ENCODE results near the gene ZNF580.

ZNF580 gene

DNA sequence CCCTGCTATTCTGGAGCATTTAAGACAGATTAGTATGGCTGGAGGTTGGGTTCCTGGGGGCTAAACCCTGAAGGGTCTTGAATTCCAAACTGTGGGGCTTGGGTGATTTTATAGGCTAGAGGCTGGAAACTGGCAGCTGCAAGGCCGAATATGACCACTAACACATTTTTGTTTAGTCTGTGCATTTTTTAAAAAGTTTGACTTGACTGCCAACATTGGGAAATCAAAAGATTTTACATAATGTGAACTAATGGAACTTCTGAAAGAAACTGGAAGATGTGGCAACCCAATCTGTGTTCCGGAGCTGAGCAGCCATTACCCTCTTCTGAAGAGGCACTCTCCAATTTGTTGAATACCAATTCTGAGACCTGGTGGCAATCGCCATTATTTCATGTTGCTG is 21.5 kb upstream of the ZNF580 start:
- no peak overlapping the region for H3K4me3 ChIP-seq (ENCODE audit: low read depth, low read length)
- TF ChIP-seq, protein P1, sequence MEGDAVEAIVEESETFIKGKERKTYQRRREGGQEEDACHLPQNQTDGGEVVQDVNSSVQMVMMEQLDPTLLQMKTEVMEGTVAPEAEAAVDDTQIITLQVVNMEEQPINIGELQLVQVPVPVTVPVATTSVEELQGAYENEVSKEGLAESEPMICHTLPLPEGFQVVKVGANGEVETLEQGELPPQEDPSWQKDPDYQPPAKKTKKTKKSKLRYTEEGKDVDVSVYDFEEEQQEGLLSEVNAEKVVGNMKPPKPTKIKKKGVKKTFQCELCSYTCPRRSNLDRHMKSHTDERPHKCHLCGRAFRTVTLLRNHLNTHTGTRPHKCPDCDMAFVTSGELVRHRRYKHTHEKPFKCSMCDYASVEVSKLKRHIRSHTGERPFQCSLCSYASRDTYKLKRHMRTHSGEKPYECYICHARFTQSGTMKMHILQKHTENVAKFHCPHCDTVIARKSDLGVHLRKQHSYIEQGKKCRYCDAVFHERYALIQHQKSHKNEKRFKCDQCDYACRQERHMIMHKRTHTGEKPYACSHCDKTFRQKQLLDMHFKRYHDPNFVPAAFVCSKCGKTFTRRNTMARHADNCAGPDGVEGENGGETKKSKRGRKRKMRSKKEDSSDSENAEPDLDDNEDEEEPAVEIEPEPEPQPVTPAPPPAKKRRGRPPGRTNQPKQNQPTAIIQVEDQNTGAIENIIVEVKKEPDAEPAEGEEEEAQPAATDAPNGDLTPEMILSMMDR (IDR thresholded peaks at IDR 0.05; ENCODE audit: insufficient read depth, low read depth, low read length, missing control alignments): no peak
- DNase-seq (ENCODE audit: low read depth): no peak

DNA sequence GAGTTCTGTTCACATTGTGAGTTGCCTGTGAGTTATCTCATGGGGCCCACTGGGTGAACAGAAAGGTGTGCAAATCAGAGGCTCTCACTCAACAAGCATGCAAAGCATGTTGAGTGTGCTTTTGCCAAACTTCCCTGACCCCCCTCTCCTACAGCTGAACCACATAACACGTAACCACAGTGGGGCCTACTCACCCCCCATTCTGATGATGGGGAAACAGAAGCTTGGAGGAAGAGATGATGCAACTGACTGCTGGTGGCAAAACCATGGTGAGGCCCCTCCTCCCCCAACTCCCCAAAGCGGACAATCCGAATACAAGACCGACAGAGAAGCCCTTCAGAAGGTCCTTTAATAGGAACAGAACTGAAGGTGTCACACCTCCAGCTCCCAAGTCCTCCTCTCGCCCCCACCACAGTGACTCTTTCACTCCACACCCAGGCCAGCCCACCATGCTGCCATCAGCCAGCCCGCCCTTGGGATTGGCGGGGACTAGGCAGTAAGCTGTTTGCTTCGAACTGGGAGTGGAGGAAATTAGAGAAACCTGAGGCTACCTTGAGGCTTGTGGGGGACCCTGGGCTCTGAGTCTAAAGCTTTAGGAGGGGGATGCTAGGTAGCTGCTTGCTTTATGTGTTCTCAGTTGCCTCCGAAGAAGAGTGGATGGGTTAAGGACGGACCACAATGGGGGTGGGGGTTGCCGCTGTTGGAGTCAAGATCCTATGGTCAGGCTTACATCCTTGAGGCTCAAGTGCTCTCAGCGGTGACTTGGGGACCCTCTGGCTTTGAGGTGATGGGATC is 20.2 kb upstream of the ZNF580 start:
- TF ChIP-seq, protein P1 (IDR thresholded peaks at IDR 0.05; ENCODE audit: insufficient read depth, low read depth, low read length, missing control alignments): no peak
- no peak for DNase-seq (ENCODE audit: low read depth)
- no peak overlapping the region for H3K4me3 ChIP-seq (ENCODE audit: low read depth, low read length)

DNA sequence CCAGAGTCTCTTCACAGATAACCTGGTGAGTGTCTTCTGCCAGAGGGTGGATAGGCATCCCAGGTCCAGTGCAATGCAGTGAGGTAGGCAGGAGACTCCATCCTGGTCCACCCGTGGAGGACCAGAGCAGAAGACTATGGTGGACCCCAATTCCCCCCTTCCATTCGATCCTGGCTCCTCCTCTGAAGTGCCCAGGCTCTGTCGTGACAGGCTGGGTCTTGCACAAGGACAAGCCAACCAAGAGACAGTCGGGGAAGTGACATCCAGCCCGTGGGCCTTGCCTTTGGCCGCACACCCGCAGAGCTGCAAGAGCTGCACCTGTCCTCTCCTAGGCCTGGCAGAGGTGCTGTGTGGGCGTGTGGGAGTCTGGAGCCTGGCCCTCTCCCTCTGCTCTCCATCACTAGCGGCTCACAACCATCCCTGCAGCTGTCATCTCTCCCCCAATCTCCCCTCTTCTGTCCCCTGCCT is 19.6 kb upstream of the ZNF580 start:
- no peak overlapping the region for H3K4me3 ChIP-seq (ENCODE audit: low read depth, low read length)
- no peak for DNase-seq (ENCODE audit: low read depth)

DNA sequence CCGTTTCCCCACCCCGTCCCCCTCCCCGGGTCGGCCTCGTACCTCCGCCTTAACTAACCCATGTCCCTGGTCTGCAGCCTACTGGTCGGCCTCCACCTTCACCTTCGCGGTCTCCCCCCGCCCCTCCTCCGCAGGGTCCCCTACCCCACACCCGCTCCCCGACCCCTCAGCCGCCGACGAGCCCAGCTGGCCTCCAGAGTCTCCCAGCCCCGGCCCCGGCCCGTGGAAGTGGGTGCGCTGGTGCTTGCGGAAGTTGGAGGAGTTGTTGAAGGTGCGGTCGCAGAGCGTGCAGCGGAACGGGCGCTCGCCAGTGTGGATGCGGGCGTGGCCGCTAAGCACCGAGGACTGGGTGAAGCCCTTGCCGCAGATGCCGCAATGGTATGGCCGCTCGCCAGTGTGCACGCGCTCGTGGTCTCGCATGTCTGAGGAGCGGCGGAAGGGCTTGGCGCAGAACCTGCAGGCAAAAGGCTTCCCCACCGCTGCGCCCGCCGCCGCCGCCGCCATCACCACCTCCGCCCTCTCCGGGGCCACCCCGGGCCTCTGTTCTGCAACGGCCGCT is 19.1 kb upstream of the ZNF580 start:
- no peak for DNase-seq (ENCODE audit: low read depth)
- H3K4me3 ChIP-seq (ENCODE audit: low read depth, low read length): no peak overlapping the region
- TF ChIP-seq, protein P1 (IDR thresholded peaks at IDR 0.05; ENCODE audit: insufficient read depth, low read depth, low read length, missing control alignments): no peak

More for the DNA sequence above, 19.6 kb upstream of the ZNF580 start:
- TF ChIP-seq, protein P1 (IDR thresholded peaks at IDR 0.05; ENCODE audit: insufficient read depth, low read depth, low read length, missing control alignments): no peak

DNA sequence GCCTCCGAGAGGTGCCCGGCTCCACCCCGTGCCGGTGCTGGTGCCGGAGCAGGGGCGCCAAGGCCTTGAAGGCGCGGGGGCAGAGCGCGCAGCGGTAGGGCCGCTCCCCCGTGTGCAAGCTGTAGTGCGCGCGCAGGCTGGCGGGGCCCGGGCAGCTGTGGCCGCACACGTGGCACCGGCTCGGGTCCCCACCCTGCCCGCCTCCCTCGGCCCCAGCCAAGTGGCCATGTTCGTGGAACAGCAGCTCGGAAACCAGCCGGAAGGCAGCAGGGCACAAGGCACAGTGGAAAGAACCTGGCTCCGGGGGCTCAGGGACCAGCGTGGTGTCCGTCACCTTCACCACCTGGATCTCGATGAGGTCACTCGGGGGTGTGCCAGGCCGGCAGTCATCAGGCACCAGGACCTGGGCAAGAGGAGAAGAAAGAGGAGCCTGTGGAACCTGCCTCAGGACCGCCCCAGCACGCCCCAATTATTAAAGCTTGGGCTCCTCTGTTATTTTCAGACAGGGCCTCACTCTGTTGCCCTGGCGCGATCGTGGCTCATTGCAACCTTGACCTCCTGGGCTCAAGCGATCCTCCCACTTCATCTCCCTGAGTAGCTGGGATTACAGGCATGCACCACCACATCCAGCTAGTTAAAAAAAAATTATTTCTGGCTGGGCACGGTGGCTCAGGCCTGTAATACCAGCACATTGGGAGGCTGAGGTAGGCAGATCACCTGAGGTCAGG is 18.4 kb upstream of the ZNF580 start:
- TF ChIP-seq, protein P1 (IDR thresholded peaks at IDR 0.05; ENCODE audit: insufficient read depth, low read depth, low read length, missing control alignments): no peak
- no peak overlapping the region for H3K4me3 ChIP-seq (ENCODE audit: low read depth, low read length)
- DNase-seq (ENCODE audit: low read depth): no peak

DNA sequence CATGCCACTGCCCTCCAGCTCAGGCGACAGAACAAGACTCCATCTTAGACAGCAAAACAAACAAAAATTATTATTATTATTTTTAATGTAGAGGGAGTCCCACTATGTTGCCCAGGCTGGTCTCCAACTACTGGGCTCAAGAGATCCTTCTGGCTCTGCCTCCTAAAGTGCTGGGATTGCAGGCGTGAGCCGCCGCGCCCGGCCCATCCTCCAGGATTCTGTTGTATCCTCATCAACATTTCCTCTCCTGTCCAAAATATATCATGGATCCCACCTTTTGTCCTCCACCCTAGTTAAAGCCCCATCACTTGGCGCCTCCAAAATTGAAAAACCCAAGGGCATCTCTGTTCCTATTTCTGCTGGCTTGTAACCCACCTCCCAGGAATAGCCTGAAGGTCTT is 17.7 kb upstream of the ZNF580 start:
- DNase-seq (ENCODE audit: low read depth): no peak
- H3K4me3 ChIP-seq (ENCODE audit: low read depth, low read length): no peak overlapping the region
- TF ChIP-seq, protein P1 (IDR thresholded peaks at IDR 0.05; ENCODE audit: insufficient read depth, low read depth, low read length, missing control alignments): no peak
